GM23338 (cell line): ENCODE data around the gene ANKFN1.

ENCODE experiments used
- CREB1 ChIP-seq: fragments of 250-450 bp; sonication (Bioruptor Pico); IDR thresholded peaks from 2 replicates; pipeline ENCODE4 v1.5.0; 2020; ENCODE audit warnings: low read depth, mild to moderate bottlenecking, moderate library complexity
- CTCF ChIP-seq, 2 experiments: fragments of 200-600 bp in 1 of 2; sonication (generic) in 1 of 2; conservative IDR thresholded peaks; 2 replicates each; pipeline versions ENCODE4 v1.5.1 to v1.6.1; 2016 to 2017; ENCODE audit warnings: antibody characterized with exemption in 2 of 2, low read depth in 2 of 2, mild to moderate bottlenecking in 2 of 2, moderate library complexity in 1 of 2
- ETS1 ChIP-seq: IDR thresholded peaks from 2 replicates; pipeline ENCODE4 v1.6.1; 2016; ENCODE audit warnings: antibody characterized with exemption
- EZH2 ChIP-seq: fragments of 200-600 bp; sonication (generic); IDR thresholded peaks from one replicate; pipeline ENCODE4 v1.8.0; 2017; ENCODE audit warnings: antibody characterized with exemption, mild to moderate bottlenecking, low read depth; ENCODE audit not compliant: unreplicated experiment
- EZH2phosphoT487 ChIP-seq: fragments of 200-600 bp; sonication (generic); IDR thresholded peaks from one replicate; pipeline ENCODE4 v1.8.1; 2018; ENCODE audit warnings: antibody characterized with exemption; ENCODE audit not compliant: unreplicated experiment
- POLR2AphosphoS5 ChIP-seq: IDR thresholded peaks from 2 replicates; pipeline ENCODE4 v1.6.1; 2016; ENCODE audit warnings: antibody characterized with exemption, low read depth
- REST ChIP-seq: IDR thresholded peaks from one replicate; pipeline ENCODE4 v1.6.1; 2018; ENCODE audit warnings: antibody characterized with exemption; ENCODE audit not compliant: unreplicated experiment
- ZNF114 ChIP-seq: fragments of 250-450 bp; sonication (Bioruptor Pico); IDR thresholded peaks from 2 replicates; pipeline ENCODE4 v1.5.0; 2020; ENCODE audit warnings: mild to moderate bottlenecking, moderate library complexity
- ZNF331 ChIP-seq: fragments of 250-450 bp; sonication (Bioruptor Pico); IDR thresholded peaks from 2 replicates; pipeline ENCODE4 v1.5.0; 2020; ENCODE audit warnings: low read depth, mild to moderate bottlenecking, moderate library complexity

- TF ChIP-seq CTCF (conservative IDR thresholded peaks at IDR 0.05; ENCODE audit: low read depth in 2 of 2): no peak
- TF ChIP-seq POLR2AphosphoS5: no peak
- no peak for TF ChIP-seq EZH2
- no peak for TF ChIP-seq ZNF114 (CRISPR knock-in tag)
- TF ChIP-seq REST: no peak
- no peak for TF ChIP-seq CREB1
- TF ChIP-seq ETS1: no peak
- no peak for TF ChIP-seq EZH2phosphoT487
- TF ChIP-seq ZNF331 (CRISPR knock-in tag): no peak
Measured at GRCh38 chr17:56367366-56367765, 214.1 kb downstream of the ANKFN1 start.
